SK-N-SH (cell line): Measurements from ENCODE around the gene CFAP43. TPM values are rescaled to one million over a fixed set of nuclear protein-coding genes. Genes with fewer than 3 reads are reported as not detected.

Source experiments
- CTCF ChIA-PET: fragments of 300-600, 350-600 bp; formaldehyde crosslinking; extraction: SDS; loops from one replicate; lab custom pipeline; 2021; lab: Yijun Ruan, JAX
- POLR2A ChIA-PET: fragments of 350-600 bp; sonication (Branson Sonifier 250); formaldehyde crosslinking; extraction: SDS; loops from one replicate; lab custom pipeline; 2020; ENCODE audit warnings: antibody characterized with exemption, inconsistent platforms; lab: Yijun Ruan, JAX
- DNase-seq: peaks from one replicate; pipeline ENCODE4 v3.0.0; 2012
- H2AFZ ChIP-seq: fragments of 200-600 bp; sonication (generic); 2 replicates; pipeline ENCODE4 v1.8.1; 2016; ENCODE audit warnings: antibody characterized with exemption, mild to moderate bottlenecking, low read depth
- H3F3A ChIP-seq: fragments of 200-600 bp; sonication (generic); replicated peaks from 2 replicates; pipeline ENCODE3; 2016; ENCODE audit warnings: antibody characterized with exemption, mild to moderate bottlenecking; ENCODE audit not compliant: insufficient read depth
- H3K27ac ChIP-seq, 2 experiments: fragments of 200-500 bp in 1 of 2; fragments of 200-600 bp in 1 of 2; sonication (Bioruptor generic) in 1 of 2; sonication (generic), shearing (Covaris generic) in 1 of 2; 2 replicates each; pipeline versions ENCODE4 v1.5.1 to v1.6.1; 2014 to 2016; ENCODE audit warnings: low read depth in 2 of 2, inconsistent platforms in 1 of 2, low read length in 1 of 2, mild to moderate bottlenecking in 1 of 2, mixed read lengths in 1 of 2
- H3K27me3 ChIP-seq: fragments of 200-600 bp; sonication (generic), shearing (Covaris generic); 2 replicates; pipeline ENCODE4 v1.6.1; 2016; ENCODE audit warnings: mixed run types; ENCODE audit not compliant: insufficient read depth
- H3K36me3 ChIP-seq, 2 experiments: fragments of 200-500 bp in 1 of 2; fragments of 200-600 bp in 1 of 2; sonication (Bioruptor generic) in 1 of 2; sonication (generic) in 1 of 2; replicated peaks in 1 of 2; 2 replicates each; pipeline versions ENCODE3 to v1.5.1; 2014 to 2016; ENCODE audit warnings: low read length in 1 of 2, mild to moderate bottlenecking in 1 of 2; ENCODE audit not compliant: insufficient read depth in 2 of 2, control insufficient read depth in 1 of 2
- H3K4me1 ChIP-seq, 2 experiments: fragments of 200-500 bp in 1 of 2; fragments of 200-600 bp in 1 of 2; sonication (Bioruptor generic) in 1 of 2; sonication (generic), shearing (Covaris generic) in 1 of 2; 2 replicates each; pipeline versions ENCODE4 v1.5.1 to v1.6.1; 2014 to 2016; ENCODE audit warnings: low read depth in 1 of 2, low read length in 1 of 2, mixed run types in 1 of 2; ENCODE audit not compliant: insufficient read depth in 2 of 2, control insufficient read depth in 1 of 2
- H3K4me2 ChIP-seq: fragments of 200-600 bp; sonication (generic), shearing (Covaris generic); 2 replicates; pipeline ENCODE4 v1.6.1; 2017; ENCODE audit warnings: mixed run types
- H3K4me3 ChIP-seq, 2 experiments: fragments of 200-500 bp in 1 of 2; fragments of 200-600 bp in 1 of 2; sonication (Bioruptor generic) in 1 of 2; sonication (generic), shearing (Covaris generic) in 1 of 2; 2 replicates each; pipeline versions ENCODE4 v1.5.1 to v1.8.1; 2014 to 2016; ENCODE audit warnings: low read depth in 2 of 2, inconsistent platforms in 1 of 2, low read length in 1 of 2, mild to moderate bottlenecking in 1 of 2, mixed read lengths in 1 of 2, moderate library complexity in 1 of 2
- H3K79me2 ChIP-seq: fragments of 200-600 bp; sonication (generic); 2 replicates; pipeline ENCODE4 v1.8.1; 2017; ENCODE audit warnings: mild to moderate bottlenecking; ENCODE audit not compliant: insufficient read depth
- H3K9ac ChIP-seq: fragments of 200-600 bp; sonication (generic); 2 replicates; pipeline ENCODE4 v1.6.1; 2017; ENCODE audit warnings: mixed run types
- H3K9me2 ChIP-seq: fragments of 200-600 bp; sonication (generic); 2 replicates; pipeline ENCODE4 v1.6.1; 2017; ENCODE audit warnings: mixed run types
- H3K9me3 ChIP-seq: fragments of 200-600 bp; sonication (generic); 2 replicates; pipeline ENCODE4 v1.6.1; 2017; ENCODE audit warnings: mixed run types, mild to moderate bottlenecking, moderate library complexity
- H4K20me1 ChIP-seq: fragments of 200-600 bp; sonication (generic); 2 replicates; pipeline ENCODE4 v1.6.1; 2017; ENCODE audit warnings: mild to moderate bottlenecking, mixed run types; ENCODE audit not compliant: insufficient read depth
- ELF1 ChIP-seq: IDR thresholded peaks from 2 replicates; pipeline ENCODE4 v1.4.0; 2012
- EP300 ChIP-seq, 2 experiments: IDR thresholded peaks; 2 replicates each; pipeline versions ENCODE4 v1.4.0 to v1.6.1; 2012; ENCODE audit warnings: borderline replicate concordance in 1 of 2, low read depth in 1 of 2, low read length in 1 of 2
- FOXJ3 ChIP-seq: sonication (generic); formaldehyde crosslinking; IDR thresholded peaks from 2 replicates; pipeline ENCODE4 v1.5.1; 2020; ENCODE audit warnings: mild to moderate bottlenecking, missing genetic modification reagents
- GABPA ChIP-seq: IDR thresholded peaks from 2 replicates; pipeline ENCODE4 v1.4.0; 2012; ENCODE audit warnings: low read depth, mild to moderate bottlenecking
- GATA2 ChIP-seq: sonication (generic); formaldehyde crosslinking; IDR thresholded peaks from 2 replicates; pipeline ENCODE4 v1.5.0; 2020; ENCODE audit warnings: mild to moderate bottlenecking, missing genetic modification reagents
- IRF3 ChIP-seq: fragments of 150-350 bp; IDR thresholded peaks from 2 replicates; pipeline ENCODE4 v1.6.1; 2016; ENCODE audit warnings: mild to moderate bottlenecking, low read depth, low read length
- MAX ChIP-seq: IDR thresholded peaks from 2 replicates; pipeline ENCODE4 v1.4.0; 2012; ENCODE audit warnings: low read depth
- MXI1 ChIP-seq: IDR thresholded peaks from 2 replicates; pipeline ENCODE4 v1.6.1; 2012; ENCODE audit warnings: mild to moderate bottlenecking, low read depth, low read length, improper control_type of control experiment
- NFIC ChIP-seq: IDR thresholded peaks from 2 replicates; pipeline ENCODE4 v1.4.0; 2012; ENCODE audit warnings: borderline replicate concordance
- PBX3 ChIP-seq: IDR thresholded peaks from 2 replicates; pipeline ENCODE4; 2012
- POLR2AphosphoS5 ChIP-seq: IDR thresholded peaks from 2 replicates; pipeline ENCODE4 v1.6.1; 2012; ENCODE audit warnings: low read depth, low read length
- RAD21 ChIP-seq: IDR thresholded peaks from 2 replicates; pipeline ENCODE4 v1.6.1; 2012; ENCODE audit warnings: mild to moderate bottlenecking, low read length
- RFX5 ChIP-seq: IDR thresholded peaks from 2 replicates; pipeline ENCODE4 v1.6.1; 2012; ENCODE audit warnings: mild to moderate bottlenecking, improper control_type of control experiment, low read length
- SIN3A ChIP-seq: IDR thresholded peaks from 2 replicates; pipeline ENCODE4 v1.6.1; 2012; ENCODE audit warnings: low read depth, mild to moderate bottlenecking, low read length, moderate library complexity, borderline replicate concordance
- TCF12 ChIP-seq: IDR thresholded peaks from 2 replicates; pipeline ENCODE4 v1.4.0; 2012
- TEAD4 ChIP-seq: IDR thresholded peaks from 2 replicates; pipeline ENCODE4 v1.4.0; 2012; ENCODE audit warnings: mild to moderate bottlenecking, borderline replicate concordance; ENCODE audit not compliant: insufficient read depth
- YY1 ChIP-seq: IDR thresholded peaks from 2 replicates; pipeline ENCODE4 v1.4.0; 2012; ENCODE audit warnings: low read depth, mild to moderate bottlenecking
- WGBS: methylation state at CpG from one replicate; pipeline ENCODE4 v1.1.6; 2017; ENCODE audit warnings: low lambda C conversion rate; 5-methylcytosine and 5-hydroxymethylcytosine counted together
- polyA plus RNA-seq, 3 experiments: library from polyadenylated mRNA; depleted of rRNA; stranded (reverse); fragments of >200 nt; gene quantifications; 2 replicates each; pipeline ENCODE4 v1.2.3, GENCODE V29; 2012
- TF ChIP-seq, protein P1 (sequence below): IDR thresholded peaks from 2 replicates; pipeline ENCODE4 v1.4.0; 2012; ENCODE audit warnings: low read depth, borderline replicate concordance

Gene CFAP43
- polyA plus RNA-seq, 1 of the 3 experiments (the other 2 are of a cell fraction) = 0.35 TPM

DNA sequence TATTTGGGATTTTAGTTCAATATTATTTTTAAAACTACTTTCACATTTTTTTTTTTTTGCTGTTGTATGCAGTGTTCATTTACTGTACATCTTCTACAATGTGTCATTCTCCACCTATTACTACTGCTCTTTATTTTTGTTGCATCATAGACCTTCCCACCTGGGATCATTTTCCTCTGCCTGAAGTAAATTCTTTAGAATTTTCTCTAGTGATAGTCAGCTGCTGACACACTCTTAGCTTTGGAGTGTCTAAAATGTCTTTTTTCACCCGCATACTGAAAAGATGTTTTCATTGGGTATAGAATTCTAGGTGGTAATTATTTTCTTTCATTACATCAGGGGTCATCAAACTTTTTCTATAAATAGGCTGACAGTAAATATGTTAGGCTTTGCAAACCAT is 30.5 kb downstream of the CFAP43 start:
- H3K9ac ChIP-seq = no peak overlapping the region
- POLR2A ChIA-PET = no interaction called here
- H4K20me1 ChIP-seq = no peaks in the 10 kb centered on the region
- no peaks in the 10 kb centered on the region for H3K9me2 ChIP-seq
- H3K4me1 ChIP-seq = no peaks in the 10 kb centered on the region; a peak in 1 of 4 replicates
- no peak overlapping the region for H3K4me2 ChIP-seq
- no peaks in the 10 kb centered on the region for H3F3A ChIP-seq
- H3K27ac ChIP-seq = no peak overlapping the region
- no peaks in the 10 kb centered on the region for H3K27me3 ChIP-seq
- no peak for TF ChIP-seq TEAD4
- no peak for TF ChIP-seq EP300 (IDR thresholded peaks at IDR 0.05; ENCODE audit: borderline replicate concordance in 1 of 2, low read depth in 1 of 2, low read length in 1 of 2)
- no peak for TF ChIP-seq MAX
- no peak for TF ChIP-seq GABPA
- TF ChIP-seq POLR2AphosphoS5 = no peak
- no peak for TF ChIP-seq TCF12
- TF ChIP-seq PBX3 = no peak
- no peaks in the 10 kb centered on the region for H3K9me3 ChIP-seq
- H3K36me3 ChIP-seq = no peaks in the 10 kb centered on the region
- no peak for DNase-seq
- CTCF ChIA-PET = no interaction called here
- no peak overlapping the region for H2AFZ ChIP-seq
- H3K79me2 ChIP-seq = no peaks in the 10 kb centered on the region
- WGBS = 86% methylated on average over 1 of the region's 1 CpG
- H3K4me3 ChIP-seq = no peak overlapping the region

- Histone ChIP-seq H4K20me1 (no peaks in the 10 kb centered on the region), H3F3A (no peaks in the 10 kb centered on the region), H3K9me2 (no peaks in the 10 kb centered on the region), H3K9ac (no peak overlapping the region), H3K4me1 (peaks cover 0 to 4% of the 10 kb centered on the region in 2 experiments; a peak in 1 of 4 replicates), H3K27ac (no peak overlapping the region), H3K9me3 (no peaks in the 10 kb centered on the region), H2AFZ (no peak overlapping the region), H3K27me3 (no peaks in the 10 kb centered on the region), H3K4me2 (no peak overlapping the region)
- POLR2A ChIA-PET = interaction anchor here (1.5 kb wide), 1 partner anchor 78 kb away, joined by 3 read pairs; the partner anchor contains the start of gene SFR1
- TF ChIP-seq ELF1 = no peak
- TF ChIP-seq IRF3 = no peak
- TF ChIP-seq YY1 = no peak
- TF ChIP-seq TEAD4 = no peak
- no peak for TF ChIP-seq MXI1
- no peak for TF ChIP-seq FOXJ3
- TF ChIP-seq, protein P1, sequence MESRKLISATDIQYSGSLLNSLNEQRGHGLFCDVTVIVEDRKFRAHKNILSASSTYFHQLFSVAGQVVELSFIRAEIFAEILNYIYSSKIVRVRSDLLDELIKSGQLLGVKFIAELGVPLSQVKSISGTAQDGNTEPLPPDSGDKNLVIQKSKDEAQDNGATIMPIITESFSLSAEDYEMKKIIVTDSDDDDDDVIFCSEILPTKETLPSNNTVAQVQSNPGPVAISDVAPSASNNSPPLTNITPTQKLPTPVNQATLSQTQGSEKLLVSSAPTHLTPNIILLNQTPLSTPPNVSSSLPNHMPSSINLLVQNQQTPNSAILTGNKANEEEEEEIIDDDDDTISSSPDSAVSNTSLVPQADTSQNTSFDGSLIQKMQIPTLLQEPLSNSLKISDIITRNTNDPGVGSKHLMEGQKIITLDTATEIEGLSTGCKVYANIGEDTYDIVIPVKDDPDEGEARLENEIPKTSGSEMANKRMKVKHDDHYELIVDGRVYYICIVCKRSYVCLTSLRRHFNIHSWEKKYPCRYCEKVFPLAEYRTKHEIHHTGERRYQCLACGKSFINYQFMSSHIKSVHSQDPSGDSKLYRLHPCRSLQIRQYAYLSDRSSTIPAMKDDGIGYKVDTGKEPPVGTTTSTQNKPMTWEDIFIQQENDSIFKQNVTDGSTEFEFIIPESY = no peak
- no peak for TF ChIP-seq RAD21
- no peak for TF ChIP-seq RFX5
- TF ChIP-seq NFIC = no peak
- no peak for TF ChIP-seq SIN3A
- no peak for TF ChIP-seq GATA2
- TF ChIP-seq EP300 (IDR thresholded peaks at IDR 0.05; ENCODE audit: borderline replicate concordance in 1 of 2, low read depth in 1 of 2, low read length in 1 of 2) = no peak
- TF ChIP-seq PBX3 = no peak
- TF ChIP-seq, all 33 proteins: peak for 0
- no peak for DNase-seq
- Histone ChIP-seq H3K79me2 (no peaks in the 10 kb centered on the region), H3K4me3 (no peak overlapping the region), H3K36me3 (no peaks in the 10 kb centered on the region)
- WGBS = 70% methylated on average over 2 of the region's 2 CpGs
- CTCF ChIA-PET = interaction anchor here (1.1 to 2.8 kb wide), 2 partner anchors 11 to 77 kb away, joined by 3 to 11 read pairs; partner anchors contain the start of gene SFR1
These were observed 32.6 kb downstream of the CFAP43 start for GRCh38 chr10:104199567-104199966.
